Measurements from ENCODE around the gene TRPC4AP. TPM values are rescaled to one million over a fixed set of nuclear protein-coding genes. Genes with fewer than 3 reads are reported as not detected.
"Not testable (repeated sequence)": the region's sequence is repeated elsewhere in the genome, so short reads cannot be mapped to it uniquely, and the experiment has no call there.

Gene TRPC4AP
- polyA plus RNA-seq, 2 of the 4 experiments (the other 2 are of a cell fraction) = 51.4 to 55.3 TPM

- ATAC-seq (no peak), FAIRE-seq (no peak), DNase-seq (ENCODE audit: low read depth in 1 of 2, low spot score in 1 of 2) (no peak)
- WGBS (ENCODE audit: missing lambda C conversion rate) = 94% methylated on average over 5 of the region's 5 CpGs
- H3K4me1 ChIP-seq = no peaks in the 10 kb centered on the region
- H3K9me3 ChIP-seq = peaks cover 5% of the 10 kb centered on the region; the same call in 1 of the 3 replicates
- ChIA-PET CTCF (interaction anchor here (0.6 to 1.4 kb wide), 3 partner anchors 8 to 19 kb away, joined by 3 to 4 read pairs (median 4); no protein-coding TSS in a partner anchor), POLR2A (interaction anchor here (0.6 kb wide), 1 partner anchor 63 kb away, joined by 3 read pairs; no protein-coding TSS in a partner anchor)
- no peak overlapping the region for H3K27ac ChIP-seq
- TF ChIP-seq USF2 (IDR thresholded peaks at IDR 0.05) (no peak), SMC3 (IDR thresholded peaks at IDR 0.05) (no peak), ESRRA (IDR thresholded peaks at IDR 0.05; ENCODE audit: borderline replicate concordance, low read length) (no peak), ZSCAN20 (CRISPR knock-in tag; IDR thresholded peaks at IDR 0.05) (no peak), EHF (CRISPR knock-in tag; IDR thresholded peaks at IDR 0.05) (no peak), BHLHE40 (IDR thresholded peaks at IDR 0.05; ENCODE audit: low read depth, low read length) (no peak), PBX3 (IDR thresholded peaks at IDR 0.05) (no peak), RARB (CRISPR knock-in tag; IDR thresholded peaks at IDR 0.05) (no peak), HEYL (CRISPR knock-in tag; IDR thresholded peaks at IDR 0.05) (no peak), MAFK (IDR thresholded peaks at IDR 0.05; ENCODE audit: partially characterized antibody) (no peak), TP53 (CRISPR knock-in tag; IDR thresholded peaks at IDR 0.05) (no peak), RCOR1 (IDR thresholded peaks at IDR 0.05; ENCODE audit: low read depth, low read length) (no peak), TFCP2L1 (CRISPR knock-in tag; IDR thresholded peaks at IDR 0.05) (no peak), HMGXB4 (CRISPR knock-in tag; IDR thresholded peaks at IDR 0.05; ENCODE audit: borderline replicate concordance) (no peak), GATA3 (IDR thresholded peaks at IDR 0.05; ENCODE audit: borderline replicate concordance) (no peak), MAZ (IDR thresholded peaks at IDR 0.05; ENCODE audit: borderline replicate concordance, low read depth, low read length) (no peak), CHD4 (IDR thresholded peaks at IDR 0.05; ENCODE audit: borderline replicate concordance) (no peak), RNF2 (IDR thresholded peaks at IDR 0.05; ENCODE audit: borderline replicate concordance, low read depth) (no peak), PHF8 (IDR thresholded peaks at IDR 0.05; ENCODE audit: borderline replicate concordance, low read depth) (no peak), CBX8 (IDR thresholded peaks at IDR 0.05) (no peak)
- no peak overlapping the region for H3K4me3 ChIP-seq
- no peak overlapping the region for H3K4me2 ChIP-seq
These were observed 15.3 kb downstream of the TRPC4AP start for GRCh38 chr20:35077341-35077740.

GRCh38 chr20:35071436-35072153, 21.0 kb downstream of the TRPC4AP start:
- FAIRE-seq; H3K27ac ChIP-seq; H3K9me3 ChIP-seq; DNase-seq (ENCODE audit: low read depth in 1 of 2, low spot score in 1 of 2); H3K4me3 ChIP-seq; ATAC-seq; H3K4me2 ChIP-seq; H3K4me1 ChIP-seq; POLR2A ChIA-PET: not testable (repeated sequence)
- 83% methylated on average over 8 of the region's 8 CpGs for WGBS (ENCODE audit: missing lambda C conversion rate)
- CTCF ChIA-PET = interaction anchor here (1.0 to 1.6 kb wide), 2 partner anchors 24 to 197 kb away, joined by 3 to 8 read pairs; no protein-coding TSS in a partner anchor

- peaks cover 6% of the 10 kb centered on the region; the same call in 1 of the 3 replicates for H3K4me1 ChIP-seq
- H3K9me3 ChIP-seq = no peaks in the 10 kb centered on the region
- DNase-seq (ENCODE audit: low read depth in 1 of 2, low spot score in 1 of 2) = no peak
- no peak for FAIRE-seq
- WGBS (ENCODE audit: missing lambda C conversion rate) = 96% methylated on average over 6 of the region's 6 CpGs
- CTCF ChIA-PET = interaction anchor here (1.1 kb wide), 1 partner anchor 10 kb away, joined by 4 read pairs; no protein-coding TSS in a partner anchor
- TF ChIP-seq CBX8 (IDR thresholded peaks at IDR 0.05) (no peak), HES2 (IDR thresholded peaks at IDR 0.05) (no peak), ZFP36 (IDR thresholded peaks at IDR 0.05; ENCODE audit: borderline replicate concordance, partially characterized antibody) (no peak)
- no peak for ATAC-seq
- POLR2A ChIA-PET = no interaction called here
- no peak overlapping the region for H3K4me2 ChIP-seq
- no peak overlapping the region for H3K27ac ChIP-seq
- no peak overlapping the region for H3K4me3 ChIP-seq
These were observed 26.4 kb downstream of the TRPC4AP start for GRCh38 chr20:35066194-35066593.
